ENCODE measurements around the gene DOK6. TPM values are rescaled to one million over a fixed set of nuclear protein-coding genes. Genes with fewer than 3 reads are reported as not detected.

The DOK6 gene
- total RNA-seq, 4 donors from 2014 or later = 0.34 to 10.8 (median 0.52) TPM

DNA sequence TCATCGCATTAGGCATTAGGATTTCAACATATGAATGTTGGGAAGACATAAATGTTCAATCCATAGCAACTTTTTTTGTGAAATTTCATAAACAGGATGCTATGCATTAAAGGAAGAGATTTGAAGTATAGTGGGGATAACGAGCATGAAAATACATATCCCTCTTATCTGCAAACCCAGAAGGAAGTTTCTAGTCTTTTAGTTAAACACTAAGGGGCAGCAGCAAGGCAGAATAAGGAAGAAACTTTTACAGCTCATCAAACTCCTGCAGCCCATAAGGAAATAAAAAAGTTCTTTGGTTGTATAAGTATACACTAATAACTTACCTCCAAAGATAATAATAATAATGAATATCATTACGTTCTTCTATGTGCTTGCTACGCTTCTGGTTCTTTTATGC is 465.5 kb downstream of the DOK6 start:
- TF ChIP-seq CTCF (IDR thresholded peaks at IDR 0.05; ENCODE audit: low read depth) = no peak

GRCh38 chr18:69870736-69871135 is 470.0 kb downstream of the DOK6 start:
- TF ChIP-seq CTCF (IDR thresholded peaks at IDR 0.05; ENCODE audit: low read depth) = no peak

DNA sequence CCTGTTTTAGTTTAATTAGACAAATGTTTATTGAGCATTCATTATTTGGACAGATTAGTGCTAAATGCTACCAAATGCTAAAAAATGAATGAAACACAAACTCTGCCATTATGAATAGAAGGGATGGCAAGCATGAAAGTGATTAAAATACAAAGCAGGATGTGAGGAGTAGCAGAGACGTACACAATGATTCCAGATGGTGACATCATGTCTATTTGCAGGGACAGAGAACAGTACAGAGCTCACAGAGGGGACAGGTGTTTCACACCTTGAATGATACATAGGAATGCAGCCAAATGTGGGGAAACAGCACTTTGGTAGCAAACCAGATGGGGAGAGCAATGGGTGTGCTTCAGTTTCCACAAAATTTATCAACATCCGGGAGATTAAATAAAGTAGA is 470.7 kb downstream of the DOK6 start:
- no peak for TF ChIP-seq CTCF (IDR thresholded peaks at IDR 0.05; ENCODE audit: low read depth)

DNA sequence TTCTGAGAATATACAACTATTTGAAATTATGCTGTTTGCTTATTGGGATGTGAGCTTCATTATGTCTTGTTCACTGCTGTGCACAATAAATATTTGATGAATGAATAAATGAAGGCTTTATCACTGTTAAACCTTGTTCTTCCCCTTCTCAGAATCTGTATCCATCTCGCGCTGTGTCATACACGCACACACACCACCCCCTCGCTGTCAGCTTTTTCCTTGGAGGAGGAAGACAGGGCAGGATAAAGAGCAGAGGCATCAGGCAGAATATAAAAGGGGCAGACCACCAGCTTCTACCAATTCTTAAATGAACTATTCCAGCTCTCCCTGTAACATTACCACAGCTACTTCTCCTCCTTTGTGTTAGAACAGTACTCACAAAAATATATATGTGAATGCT is 472.0 kb downstream of the DOK6 start:
- no peak for TF ChIP-seq CTCF (IDR thresholded peaks at IDR 0.05; ENCODE audit: low read depth)

DNA sequence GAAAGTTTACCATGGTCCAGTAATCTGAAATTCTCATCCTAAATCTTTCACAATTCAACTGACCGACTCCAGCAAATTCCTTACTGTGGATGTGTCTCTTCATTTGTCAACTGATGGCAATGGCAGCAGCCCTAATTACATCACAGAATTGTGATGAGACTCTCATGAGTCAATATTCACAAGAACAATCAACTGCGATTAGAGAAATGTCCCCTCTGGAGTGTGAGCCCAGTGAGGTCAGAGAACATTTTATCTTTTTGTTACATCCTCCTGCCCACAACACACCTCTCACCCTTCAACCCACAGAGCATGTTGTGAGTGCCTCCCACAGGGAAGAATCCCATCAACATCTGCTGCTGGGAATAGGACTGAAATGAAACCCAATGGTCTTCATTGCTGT is 473.4 kb downstream of the DOK6 start:
- no peak for TF ChIP-seq CTCF (IDR thresholded peaks at IDR 0.05; ENCODE audit: low read depth)

- TF ChIP-seq CTCF (IDR thresholded peaks at IDR 0.05; ENCODE audit: low read depth) = no peak
These were observed 475.8 kb downstream of the DOK6 start for GRCh38 chr18:69876490-69876889.

DNA sequence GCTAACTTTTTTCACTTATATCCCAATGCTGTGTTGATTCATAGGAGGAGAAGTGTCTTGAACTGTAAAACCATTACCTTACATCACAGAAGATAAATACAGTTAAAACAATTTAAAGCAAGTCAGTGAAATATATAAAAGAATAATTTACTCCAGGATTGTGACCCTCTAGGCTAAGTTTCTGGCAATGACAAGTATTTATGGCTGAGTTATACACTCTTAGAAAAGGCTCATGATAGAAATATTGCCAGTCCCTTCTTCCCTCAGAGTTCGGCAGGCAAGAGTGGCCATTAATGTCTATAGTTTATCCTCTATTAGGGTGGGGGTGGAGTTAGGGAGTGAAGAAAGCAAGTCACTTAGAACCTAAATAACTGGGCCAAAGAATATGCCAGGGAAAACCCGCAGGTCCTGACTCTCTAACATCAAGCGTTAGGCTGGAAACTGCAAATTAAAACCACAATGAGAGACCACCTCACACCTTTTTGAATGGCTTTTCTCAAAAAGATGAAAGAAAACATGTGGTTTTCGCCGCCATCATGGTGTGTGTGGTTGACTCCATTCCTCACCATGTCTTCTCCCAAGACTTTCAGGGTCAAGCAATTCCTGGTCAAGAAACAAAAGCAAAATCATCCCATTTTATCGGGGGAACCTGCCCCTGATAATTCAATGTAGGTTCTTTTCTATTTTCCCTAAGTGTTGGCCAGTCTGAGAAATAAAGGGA is 477.7 kb downstream of the DOK6 start:
- no peak for TF ChIP-seq CTCF (IDR thresholded peaks at IDR 0.05; ENCODE audit: low read depth)
